Heart left ventricle (tissue), 13 donors: ENCODE data around the gene MYO7B.

ENCODE experiments used
- CTCF ChIP-seq, 12 donors: fragments of 200-600 bp; sonication (generic) in 4 of 12; IDR thresholded peaks; one replicate each; pipeline versions ENCODE4 v1.5.0 to v1.8.0; 2018 to 2022; ENCODE audit warnings: antibody characterized with exemption in 12 of 12, mild to moderate bottlenecking in 5 of 12
- POLR2A ChIP-seq, 2 donors: fragments of 450-650 bp; IDR thresholded peaks; one replicate each; pipeline ENCODE4 v1.6.1; 2017; ENCODE audit warnings: antibody characterized with exemption in 2 of 2, mild to moderate bottlenecking in 2 of 2, moderate library complexity in 2 of 2
- donor health status: ischemic (EF 13 %, LVEDD 7.1; RV severe dilation, severe dysfunction).
- donor health status: DM: no; HTN: yes; CAD: no.
- donor health status: DM: no; HTN: no; CAD: no.
- donor health status: ischemic (EF 25% LVEDD 6.9; RV normal size, moderate dysfunction).
- donor health status: ischemic (EF 25% LVEDD 5.7; RV mildly dilated, moderate dysfunction).
- donor health status: ischemic (EF 35%, LVEDD 5.7; RV mildly dilated, moderate dysfunction).
- donor health status: nonischemic (EF 11% LVEDD 7.7; RV severe dilation, severe dysfunction).
- donor health status: DM: yes; HTN: yes; CAD: no.
- donor health status: PGD.
- donor health status: ischemic (EF 29% LVEDD 5.4; RV normal size, mild dysfunction).
- donor health status: nonischemic (EF 23%, LVEDD 6.1; RV moderate dilation, normal function).

- no peak for TF ChIP-seq CTCF (IDR thresholded peaks at IDR 0.05)
- TF ChIP-seq POLR2A (IDR thresholded peaks at IDR 0.05): no peak
Measured at GRCh38 chr2:127654084-127654837, 118.8 kb downstream of the MYO7B start.
